Astrocyte of the spinal cord (primary cell): ENCODE measurements around the gene PLD3.
"Not testable (repeated sequence)": the region's sequence is repeated elsewhere in the genome, so short reads cannot be mapped to it uniquely, and the experiment has no call there.

ENCODE experiments used
- DNase-seq: peaks from one replicate; pipeline ENCODE4 v3.0.0; 2011; ENCODE audit warnings: low read depth, low spot score
- H3K4me3 ChIP-seq: 2 replicates; pipeline ENCODE4 v1.5.1; 2011; ENCODE audit warnings: low read depth, mild to moderate bottlenecking, low read length, moderate library complexity
- in situ Hi-C: cut with HindIII; loops from 2 replicates; pipeline ENCODE4 v1.10.0; 2017; ENCODE audit warnings: low sequenced_read_pairs
- TF ChIP-seq, protein P1 (sequence below): IDR thresholded peaks from 2 replicates; pipeline ENCODE4 v1.5.1; 2012; ENCODE audit warnings: low read depth, mild to moderate bottlenecking, low read length, inconsistent platforms

The PLD3 gene

GRCh38 chr19:40331052-40331451, 17.4 kb upstream of the PLD3 start:
- DNase-seq: no peak
- in situ Hi-C loops: no loop called here

DNA sequence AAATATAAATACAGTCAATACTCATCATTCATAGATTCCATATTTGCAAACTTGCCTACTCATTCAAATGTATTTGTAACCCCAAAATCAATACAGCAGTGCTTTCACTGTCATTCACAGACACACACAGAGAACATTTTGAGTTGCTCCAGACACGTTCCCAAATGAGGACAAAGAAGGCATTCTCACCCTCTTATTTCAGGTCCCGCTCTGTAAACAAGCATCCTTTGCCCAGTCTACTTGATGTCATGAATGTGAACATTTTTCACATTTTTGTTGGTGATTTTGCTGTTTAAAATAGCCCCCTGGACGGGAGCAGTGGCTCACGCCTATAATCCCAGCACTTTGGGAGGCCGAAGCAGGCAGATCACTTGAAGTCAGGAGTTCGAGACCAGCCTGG, 15.8 kb upstream of the PLD3 start:
- in situ Hi-C loops: no loop called here
- TF ChIP-seq, protein P1, sequence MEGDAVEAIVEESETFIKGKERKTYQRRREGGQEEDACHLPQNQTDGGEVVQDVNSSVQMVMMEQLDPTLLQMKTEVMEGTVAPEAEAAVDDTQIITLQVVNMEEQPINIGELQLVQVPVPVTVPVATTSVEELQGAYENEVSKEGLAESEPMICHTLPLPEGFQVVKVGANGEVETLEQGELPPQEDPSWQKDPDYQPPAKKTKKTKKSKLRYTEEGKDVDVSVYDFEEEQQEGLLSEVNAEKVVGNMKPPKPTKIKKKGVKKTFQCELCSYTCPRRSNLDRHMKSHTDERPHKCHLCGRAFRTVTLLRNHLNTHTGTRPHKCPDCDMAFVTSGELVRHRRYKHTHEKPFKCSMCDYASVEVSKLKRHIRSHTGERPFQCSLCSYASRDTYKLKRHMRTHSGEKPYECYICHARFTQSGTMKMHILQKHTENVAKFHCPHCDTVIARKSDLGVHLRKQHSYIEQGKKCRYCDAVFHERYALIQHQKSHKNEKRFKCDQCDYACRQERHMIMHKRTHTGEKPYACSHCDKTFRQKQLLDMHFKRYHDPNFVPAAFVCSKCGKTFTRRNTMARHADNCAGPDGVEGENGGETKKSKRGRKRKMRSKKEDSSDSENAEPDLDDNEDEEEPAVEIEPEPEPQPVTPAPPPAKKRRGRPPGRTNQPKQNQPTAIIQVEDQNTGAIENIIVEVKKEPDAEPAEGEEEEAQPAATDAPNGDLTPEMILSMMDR: no peak

More at GRCh38 chr19:40331052-40331451, 17.4 kb upstream of the PLD3 start:
- no peak overlapping the region for H3K4me3 ChIP-seq
- TF ChIP-seq, protein P1: no peak

GRCh38 chr19:40333083-40333482, 15.4 kb upstream of the PLD3 start:
- in situ Hi-C loops, DNase-seq, H3K4me3 ChIP-seq: not testable (repeated sequence)

More for the DNA sequence above, 15.8 kb upstream of the PLD3 start:
- no peak overlapping the region for H3K4me3 ChIP-seq
- DNase-seq: no peak

- TF ChIP-seq, protein P1: no peak
- no peak for DNase-seq
- no peak overlapping the region for H3K4me3 ChIP-seq
- in situ Hi-C loops: no loop called here
Measured at GRCh38 chr19:40335101-40335500, 13.4 kb upstream of the PLD3 start.

DNA sequence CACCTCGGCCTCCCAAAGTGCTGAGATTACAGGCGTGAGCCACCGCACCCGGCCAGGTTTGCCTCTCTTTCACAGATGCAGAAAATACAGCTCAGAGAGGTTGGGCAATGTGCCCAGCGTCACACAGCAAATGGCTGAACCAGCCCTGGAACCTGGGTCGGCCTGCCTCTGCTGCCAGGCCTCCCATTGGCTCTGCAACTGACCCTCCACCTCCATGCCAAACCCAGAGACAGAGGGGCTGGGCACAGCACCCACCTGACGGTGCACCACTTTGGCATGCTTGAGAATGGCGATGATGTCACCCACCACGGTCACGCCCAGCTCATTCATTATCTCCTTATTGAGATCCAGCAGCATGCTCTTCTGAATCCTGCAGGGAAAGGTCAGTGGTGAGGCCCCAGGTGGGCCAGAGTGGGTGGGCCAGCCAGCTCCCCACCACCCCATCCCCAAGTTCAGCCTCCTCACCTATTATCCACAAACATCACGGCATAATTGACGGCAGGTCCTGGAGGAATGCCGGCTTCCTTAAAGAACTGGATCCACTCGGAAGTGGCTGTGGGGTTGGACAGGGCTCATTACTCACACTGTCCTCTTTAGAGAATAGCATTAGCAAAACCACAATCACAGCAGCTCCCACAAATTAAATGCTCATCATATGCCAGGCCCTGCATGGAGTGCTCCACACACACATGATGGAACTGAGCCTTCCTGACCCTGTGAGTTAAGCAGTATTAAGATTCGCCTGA, 12.5 kb upstream of the PLD3 start:
- DNase-seq: peak; percentile 19
- in situ Hi-C loops: no loop called here
- TF ChIP-seq, protein P1: no peak
- no peak overlapping the region for H3K4me3 ChIP-seq

- DNase-seq: no peak
- H3K4me3 ChIP-seq: no peak overlapping the region
- TF ChIP-seq, protein P1: no peak
- in situ Hi-C loops: no loop called here
Measured at GRCh38 chr19:40336601-40336900, 11.9 kb upstream of the PLD3 start.

DNA sequence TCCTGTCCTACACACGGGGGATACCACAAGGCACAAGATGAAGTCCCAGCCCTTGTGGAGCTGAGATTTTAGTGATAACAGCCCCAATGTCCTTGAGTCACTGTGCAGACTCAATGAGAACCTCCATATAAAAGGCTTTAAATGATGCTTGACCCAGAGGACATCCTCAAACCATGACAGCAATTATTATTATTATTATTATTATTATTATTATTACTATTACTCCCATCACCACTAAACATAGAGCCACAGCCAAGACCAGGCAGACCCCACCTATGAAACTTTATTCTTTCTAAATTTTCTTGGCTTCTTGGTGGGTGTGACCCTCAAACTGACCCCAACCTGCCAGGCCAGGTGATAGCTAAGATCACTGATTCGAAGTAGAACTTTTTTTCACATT, 11.4 kb upstream of the PLD3 start:
- in situ Hi-C loops: no loop called here
- TF ChIP-seq, protein P1: no peak
- no peak for DNase-seq

More for the DNA sequence above, 11.4 kb upstream of the PLD3 start:
- no peak overlapping the region for H3K4me3 ChIP-seq
